CD4-positive, alpha-beta T cell treated with Interleukin-6 at 100 ng/mL for 8 hours (primary cell): Measurements from ENCODE around the gene GNPTAB.
"Not testable (repeated sequence)": the region's sequence is repeated elsewhere in the genome, so short reads cannot be mapped to it uniquely, and the experiment has no call there.

ENCODE experiments used
- DNase-seq: peaks from one replicate; pipeline ENCODE4 v3.0.0-alpha.2; 2020; ENCODE audit warnings: mixed read lengths, low spot score

Gene GNPTAB

GRCh38 chr12:101830367-101831325 is at the start of gene GNPTAB:
Gene GNPTAB, minus strand, starts transcription at chr12:101830959. Its CDS starts 284 bp downstream, at chr12:101830675.
- DNase-seq, result peak; percentile 95

GRCh38 chr12:101878243-101878821 is 47.6 kb upstream of the GNPTAB start:
- DNase-seq, result no peak

GRCh38 chr12:101877806-101878242 is 47.1 kb upstream of the GNPTAB start:
- no peak for DNase-seq

GRCh38 chr12:101876861-101877805 is 46.4 kb upstream of the GNPTAB start, which contains the start of gene DRAM1:
Gene DRAM1, plus strand, starts transcription at chr12:101877580. Its CDS starts 210 bp downstream, at chr12:101877790.
- peak; percentile 70 for DNase-seq

GRCh38 chr12:101876322-101876860 is 45.6 kb upstream of the GNPTAB start:
- no peak for DNase-seq

GRCh38 chr12:101875162-101875561 is 44.4 kb upstream of the GNPTAB start:
- no peak for DNase-seq

- DNase-seq, result no peak
Measured at GRCh38 chr12:101870925-101871324, 40.2 kb upstream of the GNPTAB start.

- DNase-seq, result not testable (repeated sequence)
Measured at GRCh38 chr12:101867619-101868018, 36.9 kb upstream of the GNPTAB start.

- no peak for DNase-seq
Measured at GRCh38 chr12:101866615-101867373, 36.0 kb upstream of the GNPTAB start.

- no peak for DNase-seq
Measured at GRCh38 chr12:101863981-101864380, 33.2 kb upstream of the GNPTAB start.

- no peak for DNase-seq
Measured at GRCh38 chr12:101862245-101862644, 31.5 kb upstream of the GNPTAB start.

- not testable (repeated sequence) for DNase-seq
Measured at GRCh38 chr12:101861688-101862087, 30.9 kb upstream of the GNPTAB start.

GRCh38 chr12:101859664-101860607 is 29.2 kb upstream of the GNPTAB start:
- no peak for DNase-seq

- DNase-seq, result no peak
Measured at GRCh38 chr12:101858361-101858760, 27.6 kb upstream of the GNPTAB start.

GRCh38 chr12:101857043-101857558 is 26.3 kb upstream of the GNPTAB start:
- DNase-seq, result no peak

- not testable (repeated sequence) for DNase-seq
Measured at GRCh38 chr12:101856614-101857013, 25.9 kb upstream of the GNPTAB start.

GRCh38 chr12:101855976-101856375 is 25.2 kb upstream of the GNPTAB start:
- DNase-seq, result no peak

- no peak for DNase-seq
Measured at GRCh38 chr12:101855364-101855884, 24.7 kb upstream of the GNPTAB start.

- DNase-seq, result no peak
Measured at GRCh38 chr12:101854747-101855146, 24.0 kb upstream of the GNPTAB start.
